ENCODE measurements around the gene BRD2.

GRCh38 chr6:32922083-32922482 is 46.3 kb upstream of the BRD2 start:
- TF ChIP-seq EP300 (IDR thresholded peaks at IDR 0.05; ENCODE audit: low read length) = no peak
- TF ChIP-seq JUNB (CRISPR knock-in tag; conservative IDR thresholded peaks at IDR 0.05) = no peak
- TF ChIP-seq YY1 (IDR thresholded peaks at IDR 0.05; ENCODE audit: borderline replicate concordance in 1 of 3, control insufficient read depth in 1 of 3, extremely low read depth in 1 of 3, insufficient read depth in 3 of 3, insufficient read length in 1 of 3, insufficient replicate concordance in 2 of 3, low read depth in 1 of 3, low read length in 2 of 3) = no peak
- no peak for TF ChIP-seq CTCF (IDR thresholded peaks at IDR 0.05 in 2 of 3, conservative IDR thresholded peaks at IDR 0.05 in 1 of 3; ENCODE audit: insufficient read depth in 2 of 3, low read depth in 1 of 3, low read length in 3 of 3)
- no peak for TF ChIP-seq CHD1 (IDR thresholded peaks at IDR 0.05; ENCODE audit: low read length)
- no peak for TF ChIP-seq POLR2A (conservative IDR thresholded peaks at IDR 0.05)
- TF ChIP-seq ZNF24 (IDR thresholded peaks at IDR 0.05) = no peak
- no peak for TF ChIP-seq FOXK2 (conservative IDR thresholded peaks at IDR 0.05 in 1 of 2, IDR thresholded peaks at IDR 0.05 in 1 of 2; ENCODE audit: low read depth in 2 of 2)
- no peak for TF ChIP-seq EZH2 (IDR thresholded peaks at IDR 0.05; ENCODE audit: borderline replicate concordance, low read depth, low read length)
- no peak for TF ChIP-seq ZNF133 (CRISPR knock-in tag; IDR thresholded peaks at IDR 0.05)

All from K562 (cell line).